Loucy (cell line): Measurements from ENCODE around the gene RPS6KA3.

Source experiments
- H2AFZ ChIP-seq: fragments of 200-600 bp; sonication (generic); 2 replicates; pipeline ENCODE4 v1.6.0; 2016; ENCODE audit warnings: antibody characterized with exemption, mild to moderate bottlenecking, low read length, moderate library complexity
- H3F3A ChIP-seq: fragments of 200-600 bp; 2 replicates; pipeline ENCODE4 v1.6.0; 2016; ENCODE audit warnings: antibody characterized with exemption, low read depth, mild to moderate bottlenecking
- H3K27me3 ChIP-seq: fragments of 200-600 bp; sonication (generic); 2 replicates; pipeline ENCODE4 v1.6.1; 2014; ENCODE audit warnings: low read length, mild to moderate bottlenecking; ENCODE audit not compliant: insufficient read depth, poor library complexity, severe bottlenecking
- H3K36me3 ChIP-seq: fragments of 200-600 bp; sonication (generic); 2 replicates; pipeline ENCODE4 v1.6.1; 2016; ENCODE audit warnings: low read length; ENCODE audit not compliant: insufficient read depth
- H3K4me1 ChIP-seq: fragments of 200-600 bp; sonication (generic); 2 replicates; pipeline ENCODE4 v1.5.1; 2014; ENCODE audit warnings: low read length, mild to moderate bottlenecking; ENCODE audit not compliant: insufficient read depth, poor library complexity, severe bottlenecking
- H3K4me2 ChIP-seq: fragments of 200-600 bp; sonication (generic); 2 replicates; pipeline ENCODE4 v1.6.0; 2014; ENCODE audit warnings: antibody characterized with exemption, low read length, low read depth, mild to moderate bottlenecking; ENCODE audit not compliant: poor library complexity, severe bottlenecking
- H3K4me3 ChIP-seq: fragments of 200-600 bp; sonication (generic); 2 replicates; pipeline ENCODE4 v1.5.1; 2014; ENCODE audit warnings: low read length, mild to moderate bottlenecking, mixed read lengths; ENCODE audit not compliant: poor library complexity, severe bottlenecking
- H3K79me2 ChIP-seq: fragments of 200-600 bp; sonication (generic); 2 replicates; pipeline ENCODE4 v1.6.1; 2014; ENCODE audit warnings: low read length; ENCODE audit not compliant: insufficient read depth
- H3K9ac ChIP-seq: fragments of 200-600 bp; sonication (generic); 2 replicates; pipeline ENCODE4 v1.6.0; 2014; ENCODE audit warnings: mild to moderate bottlenecking, low read depth, low read length, moderate library complexity; ENCODE audit not compliant: poor library complexity, severe bottlenecking
- H3K9me2 ChIP-seq: fragments of 200-600 bp; sonication (generic); replicated peaks from 2 replicates; pipeline ENCODE4 v1.6.1; 2016; ENCODE audit warnings: low read depth, low read length, mixed read lengths
- H3K9me3 ChIP-seq: fragments of 200-600 bp; sonication (generic); 2 replicates; pipeline ENCODE4 v1.6.1; 2014; ENCODE audit warnings: mild to moderate bottlenecking, antibody characterized with exemption, low read length, low read depth; ENCODE audit not compliant: insufficient read depth
- H4K20me1 ChIP-seq: fragments of 200-600 bp; sonication (generic); 2 replicates; pipeline ENCODE4 v1.6.0; 2014; ENCODE audit warnings: antibody characterized with exemption, low read length, mild to moderate bottlenecking; ENCODE audit not compliant: insufficient read depth, poor library complexity, severe bottlenecking
- CTCF ChIP-seq: fragments of 200-600 bp; sonication (generic); conservative IDR thresholded peaks from 2 replicates; pipeline ENCODE4 v1.5.1; 2014; ENCODE audit warnings: mild to moderate bottlenecking, antibody characterized with exemption, low read length
- EZH2phosphoT487 ChIP-seq: fragments of 200-600 bp; IDR thresholded peaks from 2 replicates; pipeline ENCODE4 v1.6.1; 2018; ENCODE audit warnings: antibody characterized with exemption, mild to moderate bottlenecking, moderate library complexity, borderline replicate concordance

The RPS6KA3 gene

GRCh38 chrX:20159797-20160385, 106.8 kb downstream of the RPS6KA3 start:
- Histone ChIP-seq H3K9me3 (no peaks in the 10 kb centered on the region), H3K9me2 (no peaks in the 10 kb centered on the region), H3F3A (no peaks in the 10 kb centered on the region), H4K20me1 (no peaks in the 10 kb centered on the region), H3K4me3 (no peak overlapping the region), H3K4me1 (no peaks in the 10 kb centered on the region), H3K4me2 (no peak overlapping the region), H3K27me3 (no peaks in the 10 kb centered on the region), H3K9ac (no peak overlapping the region), H2AFZ (no peak overlapping the region), H3K79me2 (no peaks in the 10 kb centered on the region), H3K36me3 (peaks cover 59% of the 10 kb centered on the region)
- no peak for TF ChIP-seq CTCF
- TF ChIP-seq EZH2phosphoT487 = no peak

GRCh38 chrX:20151689-20152088, 115.0 kb downstream of the RPS6KA3 start:
- H3K27me3 ChIP-seq = no peaks in the 10 kb centered on the region
- no peaks in the 10 kb centered on the region for H3K9me2 ChIP-seq
- H3K36me3 ChIP-seq = peaks cover 43% of the 10 kb centered on the region
- H3K79me2 ChIP-seq = no peaks in the 10 kb centered on the region
- no peak overlapping the region for H3K9ac ChIP-seq
- no peaks in the 10 kb centered on the region for H4K20me1 ChIP-seq
- no peak overlapping the region for H3K4me2 ChIP-seq
- no peaks in the 10 kb centered on the region for H3K9me3 ChIP-seq
- H2AFZ ChIP-seq = no peak overlapping the region
- no peaks in the 10 kb centered on the region for H3K4me1 ChIP-seq
- TF ChIP-seq EZH2phosphoT487 = no peak
- TF ChIP-seq CTCF = no peak
- H3F3A ChIP-seq = no peaks in the 10 kb centered on the region
- no peak overlapping the region for H3K4me3 ChIP-seq

- H3K4me1 ChIP-seq = peaks cover 5% of the 10 kb centered on the region
- no peak overlapping the region for H3K4me3 ChIP-seq
- H3F3A ChIP-seq = no peaks in the 10 kb centered on the region; the same call in 1 of the 2 replicates
- no peaks in the 10 kb centered on the region for H3K9me3 ChIP-seq
- no peaks in the 10 kb centered on the region for H3K27me3 ChIP-seq
- peaks cover 20% of the 10 kb centered on the region; the same call in 1 of the 2 replicates for H3K36me3 ChIP-seq
- TF ChIP-seq CTCF = no peak
- TF ChIP-seq EZH2phosphoT487 = no peak
- no peak overlapping the region for H3K4me2 ChIP-seq
- H3K9me2 ChIP-seq = no peaks in the 10 kb centered on the region
- H2AFZ ChIP-seq = no peak overlapping the region
- H4K20me1 ChIP-seq = no peaks in the 10 kb centered on the region
- H3K9ac ChIP-seq = no peak overlapping the region
- H3K79me2 ChIP-seq = no peaks in the 10 kb centered on the region
Observed at GRCh38 chrX:20149326-20149725, 117.4 kb downstream of the RPS6KA3 start.
